NCI-H1092 treated with DMSO at 0.1 percent for 48 hours (cell line): ENCODE data around the gene UBTD2.

Experiments used
- DNase-seq: peaks from one replicate; lab custom pipeline; 2025; lab: John Stamatoyannopoulos, UW

The UBTD2 gene

GRCh38 chr5:172189693-172190296, 93.8 kb downstream of the UBTD2 start:
- DNase-seq: no peak

- DNase-seq: no peak
Observed at GRCh38 chr5:172188893-172189692, 94.5 kb downstream of the UBTD2 start.

- DNase-seq: peak; percentile 78
Observed at GRCh38 chr5:172188033-172188892, 95.3 kb downstream of the UBTD2 start, which contains the start of gene STK10. TSS of gene STK10 (minus strand) at chr5:172188224. CDS start at chr5:172188042, 182 bp downstream.

GRCh38 chr5:172187118-172188032, 96.2 kb downstream of the UBTD2 start:
- DNase-seq: no peak

GRCh38 chr5:172186114-172186695, 97.4 kb downstream of the UBTD2 start:
- no peak for DNase-seq

- no peak for DNase-seq
Observed at GRCh38 chr5:172185096-172185461, 98.5 kb downstream of the UBTD2 start.

GRCh38 chr5:172183881-172184280, 99.7 kb downstream of the UBTD2 start:
- no peak for DNase-seq

GRCh38 chr5:172182291-172182690, 101.3 kb downstream of the UBTD2 start:
- DNase-seq: no peak

- DNase-seq: no peak
Observed at GRCh38 chr5:172180936-172181335, 102.6 kb downstream of the UBTD2 start.

GRCh38 chr5:172178991-172179989, 104.3 kb downstream of the UBTD2 start:
- no peak for DNase-seq

- no peak for DNase-seq
Observed at GRCh38 chr5:172178301-172178987, 105.1 kb downstream of the UBTD2 start.

GRCh38 chr5:172177176-172177575, 106.4 kb downstream of the UBTD2 start:
- DNase-seq: no peak

- no peak for DNase-seq
Observed at GRCh38 chr5:172175263-172175719, 108.3 kb downstream of the UBTD2 start.

GRCh38 chr5:172173564-172174153, 109.9 kb downstream of the UBTD2 start:
- no peak for DNase-seq

GRCh38 chr5:172172912-172173563, 110.5 kb downstream of the UBTD2 start:
- DNase-seq: no peak

GRCh38 chr5:172171118-172171517, 112.4 kb downstream of the UBTD2 start:
- no peak for DNase-seq

- no peak for DNase-seq
Observed at GRCh38 chr5:172170251-172170701, 113.3 kb downstream of the UBTD2 start.

GRCh38 chr5:172169216-172169615, 114.3 kb downstream of the UBTD2 start:
- no peak for DNase-seq
